ENCODE data around the gene TM7SF3. TPM values are rescaled to one million over a fixed set of nuclear protein-coding genes. Genes with fewer than 3 reads are reported as not detected.

The TM7SF3 gene
- total RNA-seq, 4 donors from 2014 or later, result 31.8 to 50.7 (median 40.5) TPM

DNA sequence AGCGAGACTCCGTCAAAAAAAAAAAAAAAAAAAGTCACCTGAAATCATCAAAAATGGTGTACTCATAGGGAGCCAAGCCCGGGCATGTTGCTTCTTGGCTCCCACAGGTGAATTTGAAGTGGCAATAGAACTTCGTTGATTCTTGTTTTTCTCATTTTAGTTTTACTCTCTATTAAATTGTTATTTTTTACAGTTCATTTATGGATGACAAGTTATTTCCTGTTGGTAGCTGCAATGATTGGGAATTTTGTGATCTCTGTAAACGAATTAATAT is 1.3 kb downstream of the TM7SF3 start:
- Histone ChIP-seq H3K4me3 (peak overlapping the region in 3 of 4 donors; percentile 82 to 95 (median 91)), H3K36me3 (no peaks in the 10 kb centered on the region), H3K4me1 (peaks cover 18 to 57% (median 46%) of the 10 kb centered on the region in 4 donors), H3K27ac (replicated peaks in 1 of 4) (peak overlapping the region; percentile 86 to 92 (median 88)), H3K9me3 (no peaks in the 10 kb centered on the region), H3K27me3 (no peaks in the 10 kb centered on the region)
- intact Hi-C loops (cut with DNase I), result loop anchor here (5.0 to 10.0 kb wide), 3 partner anchors 76 to 294 kb away; partner anchors contain the start of genes FGFR1OP2 and INTS13
- no peak for TF ChIP-seq POLR2A (IDR thresholded peaks at IDR 0.05; ENCODE audit: low read depth)
- TF ChIP-seq EP300 (IDR thresholded peaks at IDR 0.05), result no peak
- no peak for TF ChIP-seq POLR2AphosphoS5 (IDR thresholded peaks at IDR 0.05)
- TF ChIP-seq, protein P1, sequence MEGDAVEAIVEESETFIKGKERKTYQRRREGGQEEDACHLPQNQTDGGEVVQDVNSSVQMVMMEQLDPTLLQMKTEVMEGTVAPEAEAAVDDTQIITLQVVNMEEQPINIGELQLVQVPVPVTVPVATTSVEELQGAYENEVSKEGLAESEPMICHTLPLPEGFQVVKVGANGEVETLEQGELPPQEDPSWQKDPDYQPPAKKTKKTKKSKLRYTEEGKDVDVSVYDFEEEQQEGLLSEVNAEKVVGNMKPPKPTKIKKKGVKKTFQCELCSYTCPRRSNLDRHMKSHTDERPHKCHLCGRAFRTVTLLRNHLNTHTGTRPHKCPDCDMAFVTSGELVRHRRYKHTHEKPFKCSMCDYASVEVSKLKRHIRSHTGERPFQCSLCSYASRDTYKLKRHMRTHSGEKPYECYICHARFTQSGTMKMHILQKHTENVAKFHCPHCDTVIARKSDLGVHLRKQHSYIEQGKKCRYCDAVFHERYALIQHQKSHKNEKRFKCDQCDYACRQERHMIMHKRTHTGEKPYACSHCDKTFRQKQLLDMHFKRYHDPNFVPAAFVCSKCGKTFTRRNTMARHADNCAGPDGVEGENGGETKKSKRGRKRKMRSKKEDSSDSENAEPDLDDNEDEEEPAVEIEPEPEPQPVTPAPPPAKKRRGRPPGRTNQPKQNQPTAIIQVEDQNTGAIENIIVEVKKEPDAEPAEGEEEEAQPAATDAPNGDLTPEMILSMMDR (IDR thresholded peaks at IDR 0.05), result no peak
- 78% methylated on average over 5 of the region's 5 CpGs for WGBS
- no peak for DNase-seq (ENCODE audit: extremely low spot score)

DNA sequence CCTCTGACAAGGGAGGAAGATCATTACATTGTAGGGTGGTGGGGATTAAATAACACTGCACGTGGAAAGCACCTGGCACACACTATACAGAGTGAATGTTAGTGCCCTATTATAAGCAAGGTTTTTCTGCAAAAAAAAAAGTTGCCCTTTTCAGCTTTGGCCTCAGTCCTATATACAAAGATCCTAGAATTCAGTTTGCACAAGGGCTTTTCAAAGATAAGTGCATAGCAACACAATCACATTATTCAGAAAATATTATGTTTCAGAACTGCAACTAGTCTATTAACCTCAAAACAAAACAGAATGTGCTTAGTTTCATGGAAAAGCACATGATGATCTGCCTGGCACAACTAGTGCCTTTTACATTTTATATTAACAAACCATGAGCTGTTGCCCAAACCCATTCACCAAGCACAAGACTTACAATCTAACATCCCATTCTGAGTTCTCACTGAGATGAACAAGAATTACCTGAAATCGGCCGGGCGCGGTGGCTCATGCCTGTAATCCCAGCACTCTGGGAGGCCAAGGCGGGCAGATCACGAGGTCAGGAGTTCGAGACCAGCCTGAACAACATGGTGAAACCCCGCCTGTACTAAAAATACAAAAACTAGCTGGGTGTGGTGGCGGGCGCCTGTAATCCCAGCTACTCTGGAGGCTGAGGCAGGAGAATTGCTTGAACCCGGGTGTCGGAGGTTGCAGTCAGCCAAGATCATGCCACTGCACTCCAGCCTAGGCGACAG is 1.8 kb downstream of the TM7SF3 start:
- DNase-seq (ENCODE audit: extremely low spot score), result peak; percentile 34
- TF ChIP-seq POLR2AphosphoS5 (IDR thresholded peaks at IDR 0.05) (peak in 1 of 2 donors; percentile 14), POLR2A (IDR thresholded peaks at IDR 0.05; ENCODE audit: low read depth) (no peak)
- TF ChIP-seq, protein P1 (IDR thresholded peaks at IDR 0.05), result no peak
- intact Hi-C loops (cut with DNase I), result loop anchor here (5.0 to 10.0 kb wide), 3 partner anchors 75 to 295 kb away; partner anchors contain the start of genes FGFR1OP2 and INTS13
- 84% methylated on average over 14 of the region's 14 CpGs for whole genome bisulfite sequencing
- no peaks in the 10 kb centered on the region for H3K36me3 ChIP-seq
- peaks cover 18 to 61% (median 46%) of the 10 kb centered on the region in 4 donors for H3K4me1 ChIP-seq
- peak overlapping the region; percentile 86 to 92 (median 88) for H3K27ac ChIP-seq (replicated peaks in 1 of 4)
- peak overlapping the region in 1 of 4 donors; percentile 1 for H3K4me3 ChIP-seq
- no peaks in the 10 kb centered on the region for H3K9me3 ChIP-seq
- H3K27me3 ChIP-seq, result no peaks in the 10 kb centered on the region

- TF ChIP-seq POLR2A (IDR thresholded peaks at IDR 0.05; ENCODE audit: low read depth) (no peak), POLR2AphosphoS5 (IDR thresholded peaks at IDR 0.05) (no peak)
- no peaks in the 10 kb centered on the region for H3K27me3 ChIP-seq
- intact Hi-C loops (cut with DNase I), result loop anchor here (5.0 to 10.0 kb wide), 3 partner anchors 73 to 297 kb away; partner anchors contain the start of genes FGFR1OP2 and INTS13
- no peaks in the 10 kb centered on the region for H3K36me3 ChIP-seq
- H3K27ac ChIP-seq (replicated peaks in 1 of 4), result no peak overlapping the region
- H3K9me3 ChIP-seq, result no peaks in the 10 kb centered on the region
- no peak overlapping the region for H3K4me3 ChIP-seq
- WGBS, result 35% methylated on average over 1 of the region's 1 CpG
- peaks cover 18 to 63% (median 52%) of the 10 kb centered on the region in 4 donors for H3K4me1 ChIP-seq
- no peak for DNase-seq (ENCODE audit: extremely low spot score)
These were observed 4.3 kb downstream of the TM7SF3 start for GRCh38 chr12:27009881-27010301.

- Histone ChIP-seq H3K4me1 (peaks cover 12 to 59% (median 51%) of the 10 kb centered on the region in 4 donors), H3K27ac (replicated peaks in 1 of 4) (no peak overlapping the region), H3K9me3 (no peaks in the 10 kb centered on the region), H3K36me3 (no peaks in the 10 kb centered on the region), H3K4me3 (no peak overlapping the region), H3K27me3 (no peaks in the 10 kb centered on the region)
- DNase-seq (ENCODE audit: extremely low spot score), result no peak
- TF ChIP-seq, protein P1 (IDR thresholded peaks at IDR 0.05), result no peak
- TF ChIP-seq EP300 (IDR thresholded peaks at IDR 0.05) (no peak), POLR2A (IDR thresholded peaks at IDR 0.05; ENCODE audit: low read depth) (no peak), POLR2AphosphoS5 (IDR thresholded peaks at IDR 0.05) (no peak)
- WGBS, result 90% methylated on average over 5 of the region's 5 CpGs
- intact Hi-C loops (cut with DNase I), result no loop called here
These were observed 6.1 kb downstream of the TM7SF3 start for GRCh38 chr12:27008081-27008480.

DNA sequence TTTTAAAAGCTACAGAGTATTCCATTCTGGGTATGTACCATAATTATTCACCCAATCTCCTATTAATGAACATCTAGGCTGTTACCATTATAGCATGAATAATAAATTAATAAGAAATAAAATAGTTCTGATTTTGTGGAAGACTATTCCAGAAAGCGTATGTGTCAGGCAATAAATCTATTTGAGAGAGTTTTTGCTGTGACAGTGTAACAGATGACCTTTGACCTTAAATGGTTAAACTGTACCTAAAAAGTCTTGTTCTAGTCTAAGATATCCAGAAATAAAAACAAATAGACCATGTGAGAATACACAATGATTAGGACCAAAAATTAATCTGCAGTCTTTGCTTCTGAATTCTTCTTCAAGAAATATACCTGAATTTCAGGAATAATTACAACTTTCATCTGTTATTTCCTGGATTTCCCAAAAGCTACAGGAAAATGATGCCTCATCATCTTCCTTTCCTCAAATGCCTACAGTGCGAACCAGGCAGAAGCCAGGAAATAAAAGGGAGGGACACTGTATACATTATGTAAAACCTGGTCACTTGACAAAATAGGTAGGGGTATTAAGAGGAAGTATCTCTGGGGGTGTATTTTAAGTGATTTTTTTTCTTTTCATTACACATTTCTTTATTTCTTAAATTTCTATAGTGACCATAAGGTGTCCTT is 7.3 kb downstream of the TM7SF3 start:
- 77% methylated on average over 2 of the region's 2 CpGs for WGBS
- Histone ChIP-seq H3K36me3 (no peaks in the 10 kb centered on the region), H3K4me3 (no peak overlapping the region), H3K4me1 (peaks cover 2 to 47% (median 40%) of the 10 kb centered on the region in 4 donors), H3K27ac (replicated peaks in 1 of 4) (no peak overlapping the region), H3K27me3 (no peaks in the 10 kb centered on the region), H3K9me3 (no peaks in the 10 kb centered on the region)
- no peak for TF ChIP-seq EP300 (IDR thresholded peaks at IDR 0.05)
- no peak for TF ChIP-seq POLR2AphosphoS5 (IDR thresholded peaks at IDR 0.05)
- no peak for TF ChIP-seq POLR2A (IDR thresholded peaks at IDR 0.05; ENCODE audit: low read depth)
- TF ChIP-seq, protein P1 (IDR thresholded peaks at IDR 0.05), result no peak
- DNase-seq (ENCODE audit: extremely low spot score), result no peak
- intact Hi-C loops (cut with DNase I), result no loop called here
